Measurements from ENCODE around the gene PRPSAP2.
"Not testable (repeated sequence)": the region's sequence is repeated elsewhere in the genome, so short reads cannot be mapped to it uniquely, and the experiment has no call there.

The PRPSAP2 gene

DNA sequence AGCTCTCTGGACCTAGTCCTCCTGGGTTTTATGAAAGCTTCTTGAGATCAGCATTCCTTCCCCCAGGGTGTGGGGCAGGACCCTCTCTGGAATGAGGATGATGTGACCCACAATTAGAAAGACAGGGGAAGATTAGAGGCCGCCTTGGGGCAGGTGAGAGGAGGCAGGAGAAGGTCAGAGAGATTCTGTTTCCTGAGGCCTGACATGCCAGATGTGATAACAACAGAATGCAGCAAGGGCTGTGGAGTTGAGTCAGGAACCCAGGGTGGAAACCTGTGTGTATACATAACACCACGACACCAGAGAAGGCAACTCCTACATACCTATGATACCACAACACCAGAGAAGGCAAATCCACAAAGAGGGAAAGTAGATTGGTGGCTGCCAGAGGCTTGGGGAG is 88.6 kb downstream of the PRPSAP2 start:
- DNase-seq = no peak

DNA sequence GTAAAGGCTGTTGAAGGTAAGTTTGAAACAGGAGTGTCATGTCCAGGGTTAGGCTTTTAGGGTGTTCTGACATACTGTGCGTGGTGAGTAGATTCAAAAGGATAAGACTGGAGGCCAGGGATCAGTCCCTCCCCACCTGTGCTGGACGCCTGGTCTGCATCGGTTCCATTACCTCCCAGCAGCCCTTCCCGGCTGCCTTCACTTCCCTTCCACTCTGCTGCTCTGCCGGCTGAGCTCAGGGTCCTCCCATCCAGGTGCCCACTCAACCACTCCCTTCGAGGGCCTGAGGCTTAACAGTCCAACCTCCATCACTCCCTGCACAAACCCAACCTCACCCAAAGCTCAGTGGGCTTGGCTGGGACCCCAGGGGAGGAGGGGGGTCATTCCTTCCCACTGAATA is 89.9 kb downstream of the PRPSAP2 start:
- DNase-seq = no peak

DNA sequence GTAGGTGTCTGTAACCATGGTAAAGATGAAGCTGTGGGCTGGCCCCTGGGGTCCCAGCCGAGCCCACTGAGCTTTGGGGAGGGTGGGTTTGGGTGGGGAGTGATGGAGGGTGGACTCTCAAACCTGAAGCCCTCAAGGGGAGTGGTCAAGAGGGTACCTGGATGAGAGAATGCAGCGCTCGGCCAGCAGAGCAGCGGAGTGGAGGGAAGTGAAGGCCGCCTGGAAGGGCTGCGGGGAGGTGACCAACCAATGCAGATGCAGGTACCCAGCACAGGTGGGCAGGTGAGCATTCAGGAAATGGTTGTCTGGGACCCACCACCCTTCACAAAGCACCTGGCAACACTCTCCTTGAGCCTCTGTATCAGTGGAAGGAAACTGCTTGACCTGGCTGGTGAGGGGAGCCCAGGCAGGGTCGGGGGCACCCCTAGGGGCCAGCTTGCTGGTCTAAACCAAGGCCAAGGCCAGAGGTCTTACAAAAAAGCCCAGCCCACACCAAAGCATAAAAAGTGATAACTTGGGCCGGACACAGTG is 90.6 kb downstream of the PRPSAP2 start:
- DNase-seq = no peak

GRCh38 chr17:18949566-18949965 is 91.6 kb downstream of the PRPSAP2 start:
- no peak for DNase-seq

DNA sequence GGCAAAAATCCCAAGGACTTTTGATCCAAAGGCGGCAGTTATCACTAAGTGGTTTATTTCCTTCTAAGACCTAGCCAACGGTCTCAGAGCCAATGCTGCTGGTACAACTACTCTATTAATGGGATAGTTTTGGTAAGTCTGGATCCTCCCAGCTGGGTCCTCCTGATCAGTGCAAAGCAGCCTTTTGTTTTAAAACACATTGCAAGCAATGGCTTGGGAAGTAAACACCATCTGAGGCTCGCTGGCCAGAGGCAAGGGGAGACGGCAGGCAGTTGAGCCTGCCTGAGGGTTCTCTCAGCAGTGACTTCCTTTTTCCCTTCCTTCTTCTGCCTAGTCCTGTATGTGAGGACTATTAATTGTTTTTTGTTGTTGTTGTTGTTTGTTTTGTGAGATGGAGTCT is 92.4 kb downstream of the PRPSAP2 start:
- no peak for DNase-seq

- DNase-seq = no peak
These were observed 93.3 kb downstream of the PRPSAP2 start for GRCh38 chr17:18950944-18951905.

DNA sequence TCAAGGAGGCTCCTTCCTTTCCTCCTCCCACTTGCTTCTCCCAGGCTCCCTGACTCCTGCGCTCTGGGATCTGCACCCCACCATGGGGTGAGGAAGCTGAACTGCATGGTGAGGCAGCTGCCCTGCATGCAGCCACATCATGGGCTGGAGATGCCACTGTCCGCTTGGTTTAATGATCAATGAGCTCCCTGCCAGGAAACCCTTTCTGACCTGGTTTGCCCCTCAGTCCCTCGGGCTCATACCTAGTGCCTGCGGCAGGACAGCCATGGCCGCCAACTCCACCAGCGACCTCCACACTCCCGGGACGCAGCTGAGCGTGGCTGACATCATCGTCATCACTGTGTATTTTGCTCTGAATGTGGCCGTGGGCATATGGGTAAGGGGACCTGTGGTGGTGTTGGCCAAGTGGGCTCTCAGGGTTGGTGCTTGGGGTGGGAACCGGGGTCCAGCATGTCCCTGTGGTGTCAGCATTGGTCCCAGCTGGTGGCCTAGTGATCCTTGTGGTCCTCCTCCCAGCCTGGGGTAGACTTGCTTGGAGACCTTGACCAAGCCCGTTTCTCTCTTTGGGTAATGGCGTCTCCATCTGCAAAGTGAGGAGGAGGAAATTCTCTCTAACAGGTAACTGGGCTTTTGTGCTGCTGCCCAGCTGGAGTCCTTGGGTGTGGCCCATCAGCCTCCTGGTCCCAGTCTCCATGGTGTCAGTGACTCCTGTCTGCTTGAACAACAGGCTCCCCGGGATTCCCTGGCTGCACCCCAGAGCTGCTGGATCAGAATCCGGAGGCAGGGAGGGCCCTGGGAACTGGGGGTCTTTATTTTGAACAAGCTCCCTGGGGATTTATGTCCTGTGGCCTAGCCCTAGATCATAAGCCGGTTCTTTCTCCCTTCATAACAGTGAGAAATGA is 94.3 kb downstream of the PRPSAP2 start, which contains the start of gene SLC5A10:
Gene SLC5A10, plus strand, starts transcription at position 225 of the 902 bp plus-strand sequence. Its CDS starts 41 bp downstream, at position 266.
- DNase-seq = no peak

- no peak for DNase-seq
These were observed 95.3 kb downstream of the PRPSAP2 start for GRCh38 chr17:18953231-18953728.

GRCh38 chr17:18954321-18954720 is 96.4 kb downstream of the PRPSAP2 start:
- DNase-seq = no peak

- no peak for DNase-seq
These were observed 97.1 kb downstream of the PRPSAP2 start for GRCh38 chr17:18955009-18955408.

DNA sequence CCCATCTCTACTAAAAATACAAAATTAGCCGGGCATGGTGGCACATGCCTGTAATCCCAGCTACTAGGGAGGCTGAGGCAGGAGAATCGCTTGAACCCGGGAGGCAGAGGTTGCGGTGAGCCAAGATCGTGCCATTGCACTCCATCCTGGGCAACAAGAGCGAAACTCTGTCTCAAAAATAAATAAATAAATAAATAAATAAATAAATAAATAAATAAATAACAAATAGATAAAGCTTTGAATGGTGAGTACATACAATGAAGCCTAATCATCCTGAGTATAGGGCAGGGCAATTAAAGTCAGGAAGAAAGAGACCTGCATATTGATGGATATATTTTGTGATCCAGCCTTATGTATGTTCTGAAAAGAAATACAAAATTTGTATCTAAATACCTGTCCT is 98.1 kb downstream of the PRPSAP2 start:
- not testable (repeated sequence) for DNase-seq

GRCh38 chr17:18956581-18956980 is 98.7 kb downstream of the PRPSAP2 start:
- no peak for DNase-seq

DNA sequence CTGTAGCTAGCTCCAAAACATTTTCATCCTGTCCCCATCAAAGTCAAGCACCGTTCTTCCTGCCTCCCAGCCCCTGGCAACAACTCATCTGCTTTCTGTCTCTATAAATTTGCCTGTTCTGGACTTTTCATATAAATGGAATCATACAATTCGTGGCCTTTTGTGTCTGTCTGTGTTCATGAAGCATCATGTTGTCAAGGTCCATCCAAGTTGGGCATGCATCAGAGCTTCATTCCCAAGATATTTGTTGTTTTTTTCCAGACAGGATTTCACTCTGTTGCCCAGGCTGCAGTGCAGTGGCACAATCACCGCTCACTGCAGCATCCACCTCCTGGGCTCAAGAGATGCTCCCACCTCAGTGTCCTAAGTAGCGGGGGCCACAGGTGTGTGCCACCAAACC is 99.9 kb downstream of the PRPSAP2 start:
- DNase-seq = no peak

GRCh38 chr17:18958611-18959010 is 100.7 kb downstream of the PRPSAP2 start:
- no peak for DNase-seq

DNA sequence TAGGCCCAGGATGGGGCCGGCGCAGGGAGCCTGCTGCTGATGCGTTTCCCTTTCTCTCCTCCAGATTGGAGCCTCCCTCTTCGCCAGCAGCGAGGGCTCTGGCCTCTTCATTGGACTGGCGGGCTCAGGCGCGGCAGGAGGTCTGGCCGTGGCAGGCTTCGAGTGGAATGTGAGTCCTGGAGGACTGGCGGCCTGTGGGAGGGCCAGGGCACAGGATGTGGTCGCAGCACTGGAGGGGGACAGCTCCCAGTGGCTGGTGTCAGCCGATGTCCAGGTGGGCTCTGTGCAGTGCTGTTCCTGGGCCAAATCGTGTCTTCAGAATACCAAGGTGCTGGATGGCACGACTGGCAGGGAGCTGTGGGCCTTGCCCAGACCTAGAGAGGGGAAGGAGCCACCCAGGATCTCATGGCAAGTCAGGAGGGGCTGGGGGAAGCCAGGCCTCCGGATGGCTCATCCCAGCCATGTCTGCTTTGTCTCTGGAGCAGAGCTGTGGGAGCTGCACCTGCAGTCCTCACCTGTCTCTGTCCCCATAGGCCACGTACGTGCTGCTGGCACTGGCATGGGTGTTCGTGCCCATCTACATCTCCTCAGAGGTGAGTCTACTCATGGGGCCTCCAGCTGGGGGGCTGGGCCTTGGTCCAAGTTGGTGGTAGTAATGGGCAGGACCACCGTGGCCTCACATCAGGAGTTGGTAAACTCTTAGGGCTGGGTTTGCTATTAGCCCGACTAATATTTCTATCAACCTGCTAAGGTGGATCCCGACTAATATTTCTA is 101.3 kb downstream of the PRPSAP2 start:
- no peak for DNase-seq

DNA sequence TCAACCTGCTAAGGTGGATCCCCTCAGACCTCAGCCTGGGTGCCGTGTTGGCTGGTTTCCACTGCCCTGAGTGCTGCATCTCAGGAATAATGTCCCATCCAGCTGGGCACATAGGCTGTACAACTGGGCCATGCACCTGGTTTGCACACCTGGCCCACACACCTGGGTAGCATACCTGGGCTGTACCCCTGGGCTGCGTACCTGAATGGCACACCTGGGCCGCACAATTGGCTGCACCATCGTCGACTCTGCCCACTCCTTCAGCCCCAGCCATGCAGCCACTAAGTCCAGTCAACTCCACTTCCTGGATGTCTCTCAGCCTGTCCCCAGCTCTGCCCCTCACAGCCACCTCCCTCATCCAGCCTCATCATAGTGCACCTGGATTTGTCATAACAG is 101.9 kb downstream of the PRPSAP2 start:
- DNase-seq = no peak

DNA sequence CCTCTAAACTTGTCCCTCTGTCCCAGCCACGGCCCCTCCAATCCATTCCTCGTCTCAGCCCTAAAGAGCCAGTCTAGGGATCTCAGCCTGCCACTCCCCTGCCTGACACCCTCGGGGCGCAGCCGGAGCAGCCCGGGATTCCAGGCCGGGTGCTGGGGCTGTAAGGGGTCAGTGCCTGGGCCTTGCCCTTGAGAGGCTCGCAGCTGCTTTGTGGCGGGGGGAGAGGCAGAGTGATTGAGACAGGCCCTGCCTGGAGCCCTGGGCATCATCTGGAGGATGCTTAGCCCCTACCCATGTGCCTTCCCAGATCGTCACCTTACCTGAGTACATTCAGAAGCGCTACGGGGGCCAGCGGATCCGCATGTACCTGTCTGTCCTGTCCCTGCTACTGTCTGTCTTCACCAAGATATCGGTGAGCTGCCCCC is 102.3 kb downstream of the PRPSAP2 start:
- no peak for DNase-seq

DNA sequence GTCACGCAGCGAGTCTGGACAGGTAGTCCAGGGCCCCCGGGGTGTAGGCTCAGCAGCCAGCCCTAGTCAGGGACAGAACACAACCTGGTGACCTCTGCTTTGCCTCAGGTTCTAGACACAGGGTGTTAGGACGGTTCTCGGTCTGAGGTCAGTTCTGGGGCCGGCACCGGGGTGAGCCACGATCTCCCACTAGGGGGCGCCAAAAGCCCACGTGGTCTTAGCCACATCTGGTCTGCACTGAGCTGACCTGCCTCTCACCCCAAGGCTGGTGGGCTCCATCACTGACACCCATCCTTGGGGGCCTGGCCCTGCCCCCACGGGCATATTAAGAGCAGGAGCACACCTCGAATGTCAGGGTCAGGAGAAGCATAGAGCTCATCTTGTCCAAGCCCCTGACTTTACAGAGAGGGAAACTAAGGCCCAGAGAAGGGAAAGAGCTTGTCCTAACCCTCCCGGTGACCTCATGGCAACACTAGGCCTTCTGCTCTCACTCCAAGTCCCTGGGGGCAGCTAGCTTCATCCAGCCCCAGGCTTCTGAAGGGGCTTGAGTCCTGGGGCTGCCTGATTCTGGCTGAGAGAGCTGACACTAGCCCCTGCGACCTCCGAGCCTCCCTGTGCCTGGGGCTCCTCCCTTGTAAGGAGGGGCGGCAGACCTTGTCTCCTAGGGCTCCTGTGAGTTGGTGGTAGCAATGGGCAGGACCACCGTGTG is 103.0 kb downstream of the PRPSAP2 start:
- DNase-seq = peak; percentile 99

GRCh38 chr17:18961634-18962493 is 103.9 kb downstream of the PRPSAP2 start:
- no peak for DNase-seq

- DNase-seq = no peak
These were observed 104.5 kb downstream of the PRPSAP2 start for GRCh38 chr17:18962494-18962815.
